ENCODE measurements around the gene NIF3L1.
A peak's percentile ranks its signal among the peaks of the same experiment; 100 is the strongest.

NIF3L1 gene, protein sequence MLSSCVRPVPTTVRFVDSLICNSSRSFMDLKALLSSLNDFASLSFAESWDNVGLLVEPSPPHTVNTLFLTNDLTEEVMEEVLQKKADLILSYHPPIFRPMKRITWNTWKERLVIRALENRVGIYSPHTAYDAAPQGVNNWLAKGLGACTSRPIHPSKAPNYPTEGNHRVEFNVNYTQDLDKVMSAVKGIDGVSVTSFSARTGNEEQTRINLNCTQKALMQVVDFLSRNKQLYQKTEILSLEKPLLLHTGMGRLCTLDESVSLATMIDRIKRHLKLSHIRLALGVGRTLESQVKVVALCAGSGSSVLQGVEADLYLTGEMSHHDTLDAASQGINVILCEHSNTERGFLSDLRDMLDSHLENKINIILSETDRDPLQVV

DNA sequence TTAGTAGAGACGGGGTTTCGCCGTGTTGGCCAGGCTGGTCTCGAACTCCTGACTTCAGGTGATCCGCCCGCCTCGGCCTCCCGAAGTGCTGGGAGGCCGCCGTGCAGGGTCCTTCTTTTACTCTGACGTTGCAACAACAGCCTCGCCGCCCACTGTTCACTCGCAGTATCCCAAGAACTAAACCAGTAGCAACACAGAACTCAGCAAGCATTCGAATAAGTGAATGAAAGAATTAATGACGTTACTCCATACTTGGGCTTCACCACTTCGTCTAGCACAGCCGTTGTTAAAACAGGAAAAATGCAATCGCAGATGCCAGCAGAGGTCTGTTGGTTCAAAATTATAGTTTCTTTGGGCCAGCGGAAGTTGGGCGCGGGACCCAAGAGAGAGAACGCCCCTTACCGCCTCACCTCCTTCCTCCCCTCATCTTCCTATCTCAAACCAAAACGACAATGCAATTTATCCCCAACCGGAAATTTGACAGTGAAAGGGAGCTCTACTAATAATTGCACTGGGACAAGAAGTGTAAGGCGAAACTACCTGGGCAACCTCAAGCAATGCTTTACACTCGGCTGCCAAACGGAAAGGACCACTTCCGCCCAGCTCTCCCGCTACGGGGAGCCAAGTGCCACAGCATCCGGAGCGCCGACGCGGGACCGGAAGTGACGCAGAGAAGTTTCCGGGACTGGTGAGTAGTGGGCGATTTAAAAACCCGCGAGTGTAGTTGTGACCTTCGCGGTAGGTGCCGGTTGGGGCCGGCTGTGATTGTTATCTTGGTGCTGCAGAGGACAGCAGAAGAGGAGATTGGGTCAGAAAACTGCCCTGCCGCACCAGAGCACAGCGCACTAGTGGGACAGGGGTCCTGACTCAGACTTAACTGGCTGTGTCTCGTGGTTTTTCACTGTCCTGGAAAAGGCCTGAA lies at the start of gene NIF3L1, which contains the start of gene PPIL3:
TSS of gene NIF3L1 (plus strand) at position 668 of the 922 bp plus-strand sequence. CDS start 2,573 bp downstream, outside the sequence.
TSS of gene PPIL3 (minus strand) at position 374 of the 922 bp plus-strand sequence. CDS start 1,462 bp downstream, outside the sequence.
- no peaks in the 10 kb centered on the region for H3K9me3 ChIP-seq (ENCODE audit: control insufficient read depth, low read length)
- peak within 1 kb of the TSS; percentile 85 for H3K9ac ChIP-seq (ENCODE audit: low read length)
- H3K4me3 ChIP-seq (ENCODE audit: low read length), result peak within 1 kb of the TSS; percentile 78
- H3K27me3 ChIP-seq (ENCODE audit: control insufficient read depth, insufficient read depth, low read length), result no peaks in the 10 kb centered on the region
- peaks cover 10% of the 10 kb centered on the region for H3K4me1 ChIP-seq (ENCODE audit: control insufficient read depth, insufficient read depth, low read length)
- H3K36me3 ChIP-seq (ENCODE audit: control insufficient read depth, insufficient read depth, low read length), result no peaks in the 10 kb centered on the region

GRCh38 chr2:200839513-200839912 lies 49.7 kb upstream of the NIF3L1 start:
- H3K36me3 ChIP-seq (ENCODE audit: control insufficient read depth, insufficient read depth, low read length), result no peaks in the 10 kb centered on the region
- no peaks in the 10 kb centered on the region for H3K4me1 ChIP-seq (ENCODE audit: control insufficient read depth, insufficient read depth, low read length)

DNA sequence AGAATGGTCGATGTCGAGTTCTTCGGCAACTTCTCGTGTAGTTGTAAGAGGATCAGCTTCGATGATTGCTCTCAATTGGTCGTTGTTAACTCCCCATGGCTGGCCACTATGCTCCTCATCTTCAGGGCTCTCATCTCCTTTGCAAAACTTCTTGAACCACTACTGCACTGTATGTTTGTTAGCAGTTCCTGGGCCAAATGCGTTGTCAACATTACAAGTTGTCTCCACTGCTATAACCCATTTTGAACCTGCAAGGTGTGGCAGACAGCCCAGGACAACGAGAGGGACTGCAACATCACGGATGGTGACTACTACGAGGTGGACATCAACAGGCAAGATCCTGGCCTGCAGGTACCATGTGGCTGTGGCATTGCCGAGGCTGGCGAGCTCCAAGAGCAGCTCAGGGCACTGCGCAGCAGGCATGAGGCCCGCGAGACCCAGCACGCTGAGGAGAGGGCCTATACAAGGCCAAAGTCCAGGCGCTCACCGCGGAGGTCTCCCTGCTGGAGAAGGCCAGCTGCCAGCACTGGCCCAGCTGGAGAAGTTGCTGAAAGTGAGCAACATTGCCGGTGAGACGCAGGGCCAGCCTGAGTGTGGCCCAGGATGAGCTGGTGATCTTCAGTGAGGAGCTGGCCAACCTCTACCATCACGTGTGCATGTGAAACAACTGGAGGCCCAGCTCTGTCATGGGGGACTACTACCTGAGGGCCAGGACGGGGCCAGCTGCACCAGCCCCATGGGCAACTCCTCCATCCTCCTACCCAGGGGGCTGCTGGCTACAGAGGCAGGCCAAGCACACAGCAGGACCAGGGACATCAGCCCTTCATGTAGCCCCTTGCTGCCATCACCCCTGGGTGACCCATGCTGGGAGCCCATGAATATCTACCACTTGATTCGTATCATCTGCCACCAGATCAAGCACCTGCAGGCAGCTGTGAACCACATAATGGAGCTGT lies 44.9 kb upstream of the NIF3L1 start:
- no peaks in the 10 kb centered on the region for H3K27me3 ChIP-seq (ENCODE audit: control insufficient read depth, insufficient read depth, low read length)
- H3K9ac ChIP-seq (ENCODE audit: low read length), result no peak overlapping the region
- H3K9me3 ChIP-seq (ENCODE audit: control insufficient read depth, low read length), result no peaks in the 10 kb centered on the region
- H3K4me1 ChIP-seq (ENCODE audit: control insufficient read depth, insufficient read depth, low read length), result no peaks in the 10 kb centered on the region
- no peak overlapping the region for H3K4me3 ChIP-seq (ENCODE audit: low read length)
- H3K36me3 ChIP-seq (ENCODE audit: control insufficient read depth, insufficient read depth, low read length), result no peaks in the 10 kb centered on the region

More at GRCh38 chr2:200839513-200839912, 49.7 kb upstream of the NIF3L1 start:
- Histone ChIP-seq H3K4me3 (ENCODE audit: low read length) (no peak overlapping the region), H3K9ac (ENCODE audit: low read length) (no peak overlapping the region), H3K27me3 (ENCODE audit: control insufficient read depth, insufficient read depth, low read length) (no peaks in the 10 kb centered on the region), H3K9me3 (ENCODE audit: control insufficient read depth, low read length) (no peaks in the 10 kb centered on the region)

DNA sequence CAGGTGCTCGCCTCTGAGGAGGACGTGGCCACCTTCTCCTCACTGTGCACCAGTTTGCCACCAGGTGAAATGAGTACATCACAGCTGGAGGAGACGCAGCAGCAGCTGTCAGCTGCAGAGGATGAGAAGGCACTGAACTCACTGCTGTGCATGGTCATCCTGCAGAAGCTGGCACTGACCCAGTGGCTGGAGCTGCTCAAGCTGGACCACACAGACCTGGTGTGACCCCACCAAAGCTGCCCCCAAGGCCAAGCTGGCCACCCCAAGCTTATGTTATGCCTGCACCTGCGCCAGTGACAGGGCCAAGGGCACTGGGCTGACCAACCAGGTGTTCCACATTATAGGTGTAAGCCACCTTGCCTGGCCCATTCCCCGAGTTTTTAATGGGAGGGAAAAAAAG lies 44.0 kb upstream of the NIF3L1 start:
- Histone ChIP-seq H3K4me3 (ENCODE audit: low read length) (no peak overlapping the region), H3K9me3 (ENCODE audit: control insufficient read depth, low read length) (no peaks in the 10 kb centered on the region), H3K4me1 (ENCODE audit: control insufficient read depth, insufficient read depth, low read length) (no peaks in the 10 kb centered on the region), H3K27me3 (ENCODE audit: control insufficient read depth, insufficient read depth, low read length) (no peaks in the 10 kb centered on the region), H3K9ac (ENCODE audit: low read length) (no peak overlapping the region), H3K36me3 (ENCODE audit: control insufficient read depth, insufficient read depth, low read length) (no peaks in the 10 kb centered on the region)

GRCh38 chr2:200845669-200846325 lies 43.4 kb upstream of the NIF3L1 start:
- no peak overlapping the region for H3K9ac ChIP-seq (ENCODE audit: low read length)
- H3K36me3 ChIP-seq (ENCODE audit: control insufficient read depth, insufficient read depth, low read length), result no peaks in the 10 kb centered on the region
- H3K27me3 ChIP-seq (ENCODE audit: control insufficient read depth, insufficient read depth, low read length), result no peaks in the 10 kb centered on the region
- no peaks in the 10 kb centered on the region for H3K9me3 ChIP-seq (ENCODE audit: control insufficient read depth, low read length)
- H3K4me3 ChIP-seq (ENCODE audit: low read length), result no peak overlapping the region
- no peaks in the 10 kb centered on the region for H3K4me1 ChIP-seq (ENCODE audit: control insufficient read depth, insufficient read depth, low read length)

GRCh38 chr2:200847269-200847668 lies 41.9 kb upstream of the NIF3L1 start:
- no peaks in the 10 kb centered on the region for H3K9me3 ChIP-seq (ENCODE audit: control insufficient read depth, low read length)
- no peak overlapping the region for H3K4me3 ChIP-seq (ENCODE audit: low read length)
- H3K9ac ChIP-seq (ENCODE audit: low read length), result no peak overlapping the region
- peaks cover 2% of the 10 kb centered on the region for H3K36me3 ChIP-seq (ENCODE audit: control insufficient read depth, insufficient read depth, low read length)
- H3K27me3 ChIP-seq (ENCODE audit: control insufficient read depth, insufficient read depth, low read length), result no peaks in the 10 kb centered on the region
- no peaks in the 10 kb centered on the region for H3K4me1 ChIP-seq (ENCODE audit: control insufficient read depth, insufficient read depth, low read length)

GRCh38 chr2:200847939-200848338 lies 41.2 kb upstream of the NIF3L1 start:
- H3K9me3 ChIP-seq (ENCODE audit: control insufficient read depth, low read length), result no peaks in the 10 kb centered on the region
- H3K27me3 ChIP-seq (ENCODE audit: control insufficient read depth, insufficient read depth, low read length), result no peaks in the 10 kb centered on the region
- peaks cover 6% of the 10 kb centered on the region for H3K36me3 ChIP-seq (ENCODE audit: control insufficient read depth, insufficient read depth, low read length)
- H3K4me1 ChIP-seq (ENCODE audit: control insufficient read depth, insufficient read depth, low read length), result no peaks in the 10 kb centered on the region
- H3K9ac ChIP-seq (ENCODE audit: low read length), result no peak overlapping the region
- H3K4me3 ChIP-seq (ENCODE audit: low read length), result no peak overlapping the region

DNA sequence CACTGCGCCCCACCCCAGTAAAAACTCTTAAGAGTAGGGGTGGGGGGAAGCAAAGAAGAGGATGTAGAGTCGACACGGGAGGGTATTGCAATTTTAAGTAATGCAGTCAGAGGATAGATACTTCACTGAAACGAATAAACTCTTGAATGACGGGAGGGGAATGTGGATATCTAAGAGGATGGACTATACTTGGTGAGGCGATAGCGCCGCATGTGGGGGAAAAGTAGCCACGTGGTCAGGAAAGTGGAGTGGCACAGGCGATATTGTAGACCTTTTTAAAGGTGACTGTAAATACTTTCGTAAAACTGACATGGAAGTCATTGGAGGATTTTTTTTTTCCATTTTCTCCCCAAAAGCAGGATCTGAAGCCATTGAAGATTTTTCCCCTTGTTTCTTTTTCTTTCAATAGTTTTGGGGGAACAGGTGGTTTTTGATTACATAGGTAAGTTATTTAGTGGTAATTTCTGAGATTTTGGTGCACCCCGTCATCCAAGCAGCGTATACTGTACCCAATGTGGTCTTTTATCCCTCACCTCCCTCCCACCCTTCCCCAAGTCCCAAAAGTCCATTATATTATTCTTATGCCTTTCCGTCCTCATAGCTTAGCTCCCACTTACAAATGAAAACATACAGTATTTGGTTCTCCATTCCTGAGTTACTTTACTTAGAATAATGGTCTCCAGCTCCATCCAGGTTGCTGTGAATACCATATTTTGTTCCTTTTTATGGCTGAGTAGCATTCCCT lies 38.5 kb upstream of the NIF3L1 start:
- no peaks in the 10 kb centered on the region for H3K4me1 ChIP-seq (ENCODE audit: control insufficient read depth, insufficient read depth, low read length)
- H3K4me3 ChIP-seq (ENCODE audit: low read length), result no peak overlapping the region
- H3K9ac ChIP-seq (ENCODE audit: low read length), result no peak overlapping the region
- peaks cover 10% of the 10 kb centered on the region for H3K36me3 ChIP-seq (ENCODE audit: control insufficient read depth, insufficient read depth, low read length)
- no peaks in the 10 kb centered on the region for H3K9me3 ChIP-seq (ENCODE audit: control insufficient read depth, low read length)
- H3K27me3 ChIP-seq (ENCODE audit: control insufficient read depth, insufficient read depth, low read length), result no peaks in the 10 kb centered on the region

- no peaks in the 10 kb centered on the region for H3K9me3 ChIP-seq (ENCODE audit: control insufficient read depth, low read length)
- H3K4me1 ChIP-seq (ENCODE audit: control insufficient read depth, insufficient read depth, low read length), result no peaks in the 10 kb centered on the region
- H3K27me3 ChIP-seq (ENCODE audit: control insufficient read depth, insufficient read depth, low read length), result no peaks in the 10 kb centered on the region
- H3K4me3 ChIP-seq (ENCODE audit: low read length), result no peak overlapping the region
- no peak overlapping the region for H3K9ac ChIP-seq (ENCODE audit: low read length)
- H3K36me3 ChIP-seq (ENCODE audit: control insufficient read depth, insufficient read depth, low read length), result peaks cover 10% of the 10 kb centered on the region
Measured at GRCh38 chr2:200851398-200852248, 37.5 kb upstream of the NIF3L1 start.

DNA sequence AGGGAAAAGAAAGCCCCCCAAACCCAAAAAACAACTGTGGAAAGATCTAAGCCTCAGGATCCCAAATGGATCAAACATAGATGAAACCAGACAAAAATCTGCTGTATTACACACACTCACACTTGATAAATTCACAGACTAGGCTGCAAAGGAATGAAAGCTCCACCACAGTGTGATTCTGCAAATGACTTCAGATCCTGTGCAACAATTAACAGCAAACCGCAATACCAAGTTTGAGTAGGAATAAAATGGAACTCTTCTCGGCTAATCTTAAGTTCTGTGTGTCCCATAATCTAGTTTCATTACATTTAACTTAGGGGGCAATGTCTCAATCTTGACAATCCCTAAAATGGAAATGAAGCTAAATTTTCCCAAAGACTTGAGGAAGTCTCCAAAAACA lies 36.6 kb upstream of the NIF3L1 start:
- H3K27me3 ChIP-seq (ENCODE audit: control insufficient read depth, insufficient read depth, low read length), result no peaks in the 10 kb centered on the region
- H3K36me3 ChIP-seq (ENCODE audit: control insufficient read depth, insufficient read depth, low read length), result peaks cover 10% of the 10 kb centered on the region

More for the DNA sequence above, 36.6 kb upstream of the NIF3L1 start:
- no peak overlapping the region for H3K4me3 ChIP-seq (ENCODE audit: low read length)
- no peak overlapping the region for H3K9ac ChIP-seq (ENCODE audit: low read length)
- H3K4me1 ChIP-seq (ENCODE audit: control insufficient read depth, insufficient read depth, low read length), result no peaks in the 10 kb centered on the region
- H3K9me3 ChIP-seq (ENCODE audit: control insufficient read depth, low read length), result no peaks in the 10 kb centered on the region

Measured in mucosa of stomach (tissue), 1 donor.